Activated B cell treated with CpG ODN at 0.5 μM for 24 hours (primary cell): ENCODE data around the gene ERGIC1. TPM values are rescaled to one million over a fixed set of nuclear protein-coding genes. Genes with fewer than 3 reads are reported as not detected.
"Not testable (repeated sequence)": the region's sequence is repeated elsewhere in the genome, so short reads cannot be mapped to it uniquely, and the experiment has no call there.

ENCODE experiments used
- ATAC-seq: fragments of 200-7000 bp; cut with Tn5 transposase; one replicate; pipeline ENCODE4 v1.10.0; 2021; ENCODE audit warnings: low read depth, mild to moderate bottlenecking, moderate library complexity
- CTCF ChIA-PET: fragments of 350-600 bp; sonication (Branson Sonifier 250); formaldehyde crosslinking; loops from one replicate; lab custom pipeline; 2021; ENCODE audit warnings: antibody characterized with exemption; lab: Charles Lee
- POLR2A ChIA-PET: fragments of 350-600 bp; sonication (Branson Sonifier 250); formaldehyde crosslinking; loops from one replicate; lab custom pipeline; 2021; ENCODE audit warnings: antibody characterized with exemption; lab: Charles Lee
- DNase-seq: peaks from one replicate; pipeline ENCODE4 v3.0.0; 2022
- H3K27ac Mint-ChIP-seq: one replicate; pipeline ENCODE4 v1.8.0; 2020; ENCODE audit warnings: mixed read lengths
- H3K27me3 Mint-ChIP-seq: one replicate; pipeline ENCODE4 v1.8.0; 2021; ENCODE audit warnings: mixed read lengths
- H3K36me3 Mint-ChIP-seq: one replicate; pipeline ENCODE4 v1.8.0; 2021; ENCODE audit warnings: low read depth, mixed read lengths
- H3K4me1 Mint-ChIP-seq: one replicate; pipeline ENCODE4 v1.8.0; 2021; ENCODE audit warnings: mixed read lengths
- H3K4me3 Mint-ChIP-seq: one replicate; pipeline ENCODE4 v1.8.0; 2020; ENCODE audit warnings: mild to moderate bottlenecking, mixed read lengths
- H3K9me3 Mint-ChIP-seq: one replicate; pipeline ENCODE4 v1.8.0; 2020; ENCODE audit warnings: mixed read lengths
- CTCF ChIP-seq: fragments of 200-600 bp; IDR thresholded peaks from one replicate; pipeline ENCODE4 v1.8.0; 2022; ENCODE audit warnings: antibody characterized with exemption, mild to moderate bottlenecking
- intact Hi-C: fragments of 100-400 bp; cut with micrococcal nuclease; formaldehyde crosslinking; loops from one replicate; pipeline ENCODE4 v1.15.1; 2024
- total RNA-seq: library from RNA; stranded (reverse); gene quantifications from 2 replicates; pipeline ENCODE4 v1.2.3, GENCODE V29; 2022

ERGIC1 gene
- total RNA-seq, 1 donor from 2014 or later, result 72.5 TPM

- DNase-seq, result no peak
- Mint-ChIP-seq H3K27me3 (no peaks in the 10 kb centered on the region), H3K36me3 (peaks cover 60% of the 10 kb centered on the region), H3K9me3 (no peaks in the 10 kb centered on the region), H3K27ac (no peak overlapping the region), H3K4me3 (no peak overlapping the region), H3K4me1 (no peaks in the 10 kb centered on the region)
- CTCF ChIA-PET, result no interaction called here
- TF ChIP-seq CTCF, result no peak
- no peak for ATAC-seq
- intact Hi-C loops, result no loop called here
- POLR2A ChIA-PET, result interaction anchor here (0.7 kb wide), 1 partner anchor 125 kb away, joined by 6 read pairs; no protein-coding TSS in a partner anchor
Observed at GRCh38 chr5:172891716-172892421, 57.8 kb downstream of the ERGIC1 start.

DNA sequence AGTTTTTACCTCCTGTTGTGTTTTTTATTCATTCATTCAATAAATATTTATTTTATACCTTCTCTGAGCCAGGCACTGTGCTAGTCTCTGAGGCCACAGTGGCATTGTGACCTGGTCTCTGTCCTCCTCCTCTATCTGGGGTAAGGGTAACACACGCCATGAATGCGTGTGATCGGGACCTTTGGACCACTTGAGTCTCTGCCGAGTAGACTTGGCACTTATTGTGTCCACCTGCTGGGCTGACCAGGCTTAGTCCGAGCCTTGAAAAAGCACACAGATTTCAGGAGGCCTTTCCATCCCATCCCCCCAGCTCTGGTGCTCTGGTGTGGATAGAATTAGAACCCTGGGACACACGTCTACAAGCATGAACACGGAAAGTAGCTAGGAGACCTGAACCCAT is 58.7 kb downstream of the ERGIC1 start:
- intact Hi-C loops, result no loop called here
- ATAC-seq (no peak), DNase-seq (no peak)
- Mint-ChIP-seq H3K9me3 (no peaks in the 10 kb centered on the region), H3K27ac (no peak overlapping the region), H3K4me3 (no peak overlapping the region), H3K4me1 (no peaks in the 10 kb centered on the region), H3K27me3 (no peaks in the 10 kb centered on the region), H3K36me3 (peaks cover 62% of the 10 kb centered on the region)
- CTCF ChIA-PET, result no interaction called here
- POLR2A ChIA-PET, result no interaction called here
- TF ChIP-seq CTCF, result no peak

DNA sequence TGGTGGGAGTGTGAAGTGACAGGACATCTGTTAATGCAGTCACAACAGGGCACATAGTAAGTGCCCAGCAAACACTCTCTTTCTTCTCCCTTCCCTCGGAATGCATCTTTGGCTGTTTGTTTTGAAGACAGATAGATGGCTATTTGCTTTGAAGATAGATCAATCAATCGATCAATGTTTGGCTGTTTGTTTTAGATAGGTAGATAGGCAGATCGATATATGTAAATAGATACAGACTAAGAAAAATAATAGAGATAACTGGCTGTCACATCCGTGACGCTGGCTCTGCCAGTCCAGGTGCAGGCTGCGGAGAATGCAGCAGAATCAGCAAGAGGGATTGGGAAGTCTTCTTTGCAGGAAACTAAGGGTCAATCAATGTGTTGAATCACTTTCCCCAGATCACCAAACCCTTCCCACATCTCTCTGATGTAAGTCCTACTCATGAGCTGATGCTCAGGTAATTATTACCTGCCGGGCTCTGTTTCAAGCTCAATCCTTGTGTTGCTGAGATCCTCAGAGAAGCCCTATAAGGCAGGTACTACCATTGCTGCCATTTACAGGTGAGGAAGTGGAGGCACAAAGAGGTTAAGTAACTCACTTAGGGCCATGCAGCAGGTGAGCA is 60.8 kb downstream of the ERGIC1 start:
- ATAC-seq, result no peak
- CTCF ChIA-PET, result no interaction called here
- TF ChIP-seq CTCF, result no peak
- H3K4me1 Mint-ChIP-seq, result no peaks in the 10 kb centered on the region
- intact Hi-C loops, result no loop called here
- no peak for DNase-seq
- no peak overlapping the region for H3K27ac Mint-ChIP-seq
- peaks cover 63% of the 10 kb centered on the region for H3K36me3 Mint-ChIP-seq
- H3K9me3 Mint-ChIP-seq, result no peaks in the 10 kb centered on the region
- H3K4me3 Mint-ChIP-seq, result no peak overlapping the region
- POLR2A ChIA-PET, result no interaction called here
- H3K27me3 Mint-ChIP-seq, result no peaks in the 10 kb centered on the region

DNA sequence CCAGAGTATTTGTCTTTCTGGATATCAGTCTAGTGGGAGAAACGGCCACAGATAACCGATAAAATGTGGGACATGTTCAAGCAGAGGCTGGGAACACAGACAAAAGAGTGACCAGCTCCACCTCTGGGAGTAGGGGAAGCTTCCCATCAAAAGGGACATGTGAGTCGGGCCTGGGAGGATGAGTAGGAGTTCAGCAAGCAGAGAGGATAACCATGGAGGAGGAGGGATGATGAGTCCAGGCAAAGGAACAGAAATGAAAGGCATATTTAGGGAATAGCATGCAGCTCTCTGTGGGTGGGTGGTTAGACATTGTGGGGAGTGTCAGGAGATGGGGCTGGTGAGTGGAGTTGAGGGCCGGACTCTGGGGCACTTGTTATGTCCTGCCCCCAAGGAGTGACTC is 61.5 kb downstream of the ERGIC1 start:
- H3K36me3 Mint-ChIP-seq, result peaks cover 63% of the 10 kb centered on the region
- ChIA-PET POLR2A (no interaction called here), CTCF (no interaction called here)
- no peak for DNase-seq
- H3K4me3 Mint-ChIP-seq, result no peak overlapping the region
- ATAC-seq, result no peak
- intact Hi-C loops, result no loop called here
- H3K9me3 Mint-ChIP-seq, result no peaks in the 10 kb centered on the region
- no peak overlapping the region for H3K27ac Mint-ChIP-seq
- H3K4me1 Mint-ChIP-seq, result no peaks in the 10 kb centered on the region
- no peaks in the 10 kb centered on the region for H3K27me3 Mint-ChIP-seq
- TF ChIP-seq CTCF, result no peak

- TF ChIP-seq CTCF, result no peak
- Mint-ChIP-seq H3K27me3 (no peaks in the 10 kb centered on the region), H3K9me3 (no peaks in the 10 kb centered on the region), H3K4me1 (no peaks in the 10 kb centered on the region), H3K36me3 (peaks cover 64% of the 10 kb centered on the region), H3K4me3 (no peak overlapping the region), H3K27ac (no peak overlapping the region)
- ChIA-PET POLR2A (no interaction called here), CTCF (interaction anchor here (2.1 kb wide), 1 partner anchor 182 kb away, joined by 6 read pairs; no protein-coding TSS in a partner anchor)
- no peak for DNase-seq
- no peak for ATAC-seq
- intact Hi-C loops, result no loop called here
Observed at GRCh38 chr5:172896465-172896864, 62.4 kb downstream of the ERGIC1 start.

DNA sequence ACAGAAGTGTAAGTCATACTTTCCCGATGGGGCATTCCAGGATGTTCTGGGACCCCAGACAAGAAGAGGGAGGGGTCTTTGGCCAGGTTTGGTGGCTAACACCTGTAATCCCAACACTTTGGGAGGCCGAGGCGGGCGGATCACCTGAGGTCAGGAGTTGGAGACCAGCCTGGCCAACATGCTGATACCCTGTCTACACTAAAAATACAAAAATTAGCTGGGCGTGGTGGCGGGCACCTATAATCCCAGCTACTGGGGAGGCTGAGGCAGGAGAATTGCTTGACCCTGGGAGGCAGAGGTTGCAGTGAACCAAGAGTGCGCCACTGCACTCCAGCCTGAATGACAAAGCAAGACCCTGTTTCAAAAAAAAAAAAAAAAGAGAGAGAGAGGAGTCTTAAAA is 63.0 kb downstream of the ERGIC1 start:
- intact Hi-C loops, H3K9me3 Mint-ChIP-seq, H3K4me3 Mint-ChIP-seq, H3K27me3 Mint-ChIP-seq, ATAC-seq, H3K4me1 Mint-ChIP-seq, DNase-seq, H3K27ac Mint-ChIP-seq, POLR2A ChIA-PET: not testable (repeated sequence)
- peaks cover 64% of the 10 kb centered on the region for H3K36me3 Mint-ChIP-seq
- CTCF ChIA-PET, result interaction anchor here (1.0 to 2.1 kb wide), 2 partner anchors 13 to 182 kb away, joined by 3 to 6 read pairs; no protein-coding TSS in a partner anchor
